Activated T-helper 2 cell treated with anti-CD3 and anti-CD28 coated beads, Interferon-gamma antibody, Interleukin-2, Interleukin-4, amounts not matched to agents 10 μg/mL and 5 μg/mL and 100 μg/mL, durations not matched to agents 14 hours and 24 hours and 36 hours (primary cell): Measurements from ENCODE around the gene N4BP2. TPM values are rescaled to one million over a fixed set of nuclear protein-coding genes. Genes with fewer than 3 reads are reported as not detected.
"Not testable (repeated sequence)": the region's sequence is repeated elsewhere in the genome, so short reads cannot be mapped to it uniquely, and the experiment has no call there.

Experiments
- DNase-seq: peaks from one replicate; pipeline ENCODE4 v3.0.0; 2021; ENCODE audit warnings: low spot score
- H3K27ac Mint-ChIP-seq: one replicate; pipeline ENCODE4 v1.8.0; 2021; ENCODE audit warnings: mixed read lengths
- H3K27me3 Mint-ChIP-seq: one replicate; pipeline ENCODE4 v1.8.0; 2021; ENCODE audit warnings: low read depth, mixed read lengths
- H3K36me3 Mint-ChIP-seq: one replicate; pipeline ENCODE4 v1.8.0; 2021; ENCODE audit warnings: low read depth, mixed read lengths
- H3K4me1 Mint-ChIP-seq: one replicate; pipeline ENCODE4 v1.8.0; 2021; ENCODE audit warnings: low read depth, mixed read lengths
- H3K4me3 Mint-ChIP-seq: one replicate; pipeline ENCODE4 v1.8.0; 2021; ENCODE audit warnings: low read depth, mild to moderate bottlenecking, moderate library complexity, mixed read lengths
- H3K9me3 Mint-ChIP-seq: one replicate; pipeline ENCODE4 v1.8.0; 2021; ENCODE audit warnings: mixed read lengths
- intact Hi-C: fragments of 100-400 bp; cut with micrococcal nuclease; formaldehyde crosslinking; loops from one replicate; pipeline ENCODE4 v1.15.1; 2023
- total RNA-seq: library from RNA; stranded (reverse); gene quantifications from 2 replicates; pipeline ENCODE4 v1.2.3, GENCODE V29; 2022

N4BP2 gene
- 23.2 and 23.8 TPM in 2 replicates for total RNA-seq

GRCh38 chr4:40056716-40057585 lies at the start of gene N4BP2:
Gene N4BP2 (plus strand): TSS chr4:40056850. CDS start chr4:40097341, 40,491 bp downstream.
- H3K4me1 Mint-ChIP-seq: peaks cover 25% of the 10 kb centered on the region
- peaks cover 13% of the 10 kb centered on the region for H3K36me3 Mint-ChIP-seq
- intact Hi-C loops: loop anchor here (2.0 to 5.0 kb wide), 5 partner anchors 65 to 705 kb away; partner anchors contain the start of gene UBE2K
- no peaks in the 10 kb centered on the region for H3K27me3 Mint-ChIP-seq
- H3K4me3 Mint-ChIP-seq: peak within 1 kb of the TSS; percentile 96
- H3K9me3 Mint-ChIP-seq: no peaks in the 10 kb centered on the region
- DNase-seq: peak; percentile 68
- peak within 1 kb of the TSS; percentile 99 for H3K27ac Mint-ChIP-seq

- intact Hi-C loops: no loop called here
- no peak for DNase-seq
- H3K27ac Mint-ChIP-seq: no peak overlapping the region
- H3K4me3 Mint-ChIP-seq: no peak overlapping the region
- H3K27me3 Mint-ChIP-seq: peaks cover 1% of the 10 kb centered on the region
- no peaks in the 10 kb centered on the region for H3K4me1 Mint-ChIP-seq
- no peaks in the 10 kb centered on the region for H3K36me3 Mint-ChIP-seq
- H3K9me3 Mint-ChIP-seq: no peaks in the 10 kb centered on the region
Observed at GRCh38 chr4:40016007-40016406, 40.6 kb upstream of the N4BP2 start.

DNA sequence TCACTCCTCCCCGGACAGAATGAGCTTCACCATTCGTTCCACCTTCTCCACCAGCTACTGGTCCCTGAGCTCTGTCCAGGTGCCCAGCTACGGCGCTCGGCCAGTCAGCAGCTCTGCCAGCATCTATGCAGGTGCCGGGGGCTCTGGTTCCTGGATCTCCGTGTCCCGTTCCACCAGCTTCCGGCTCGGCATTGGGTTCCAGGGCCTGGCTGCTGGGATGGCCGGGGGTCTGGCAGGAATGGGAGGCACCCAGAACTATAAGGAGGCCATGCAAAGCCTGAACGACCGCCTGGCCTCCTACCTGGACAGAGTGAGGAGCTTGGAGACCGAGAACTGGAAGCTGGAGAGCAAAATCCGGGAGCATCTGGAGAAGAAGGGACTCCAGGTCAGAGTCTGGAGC lies 36.4 kb upstream of the N4BP2 start:
- no peaks in the 10 kb centered on the region for H3K9me3 Mint-ChIP-seq
- DNase-seq: no peak
- peaks cover 1% of the 10 kb centered on the region for H3K27me3 Mint-ChIP-seq
- H3K36me3 Mint-ChIP-seq: no peaks in the 10 kb centered on the region
- no peak overlapping the region for H3K27ac Mint-ChIP-seq
- intact Hi-C loops: no loop called here
- H3K4me1 Mint-ChIP-seq: no peaks in the 10 kb centered on the region
- H3K4me3 Mint-ChIP-seq: no peak overlapping the region

DNA sequence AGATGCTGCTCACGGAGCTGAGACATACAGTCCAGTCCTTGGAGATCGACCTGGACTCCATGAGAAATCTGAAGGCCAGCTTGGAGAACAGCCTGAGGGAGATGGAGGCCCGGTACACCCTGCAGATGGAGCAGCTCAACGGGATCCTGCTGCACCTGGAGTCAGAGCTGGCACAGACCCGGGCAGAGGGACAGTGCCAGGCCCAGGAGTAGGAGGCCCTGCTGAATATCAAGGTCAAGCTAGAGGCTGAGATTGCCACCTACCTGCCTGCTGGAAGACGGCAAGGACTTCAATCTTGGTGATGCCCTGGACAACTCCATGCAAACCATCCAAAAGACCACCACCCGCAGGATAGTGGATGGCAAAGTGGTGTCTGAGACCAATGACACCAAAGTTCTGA lies 35.5 kb upstream of the N4BP2 start:
- intact Hi-C loops, H3K4me3 Mint-ChIP-seq, H3K27me3 Mint-ChIP-seq, H3K4me1 Mint-ChIP-seq, H3K27ac Mint-ChIP-seq, H3K9me3 Mint-ChIP-seq, H3K36me3 Mint-ChIP-seq, DNase-seq: not testable (repeated sequence)

DNA sequence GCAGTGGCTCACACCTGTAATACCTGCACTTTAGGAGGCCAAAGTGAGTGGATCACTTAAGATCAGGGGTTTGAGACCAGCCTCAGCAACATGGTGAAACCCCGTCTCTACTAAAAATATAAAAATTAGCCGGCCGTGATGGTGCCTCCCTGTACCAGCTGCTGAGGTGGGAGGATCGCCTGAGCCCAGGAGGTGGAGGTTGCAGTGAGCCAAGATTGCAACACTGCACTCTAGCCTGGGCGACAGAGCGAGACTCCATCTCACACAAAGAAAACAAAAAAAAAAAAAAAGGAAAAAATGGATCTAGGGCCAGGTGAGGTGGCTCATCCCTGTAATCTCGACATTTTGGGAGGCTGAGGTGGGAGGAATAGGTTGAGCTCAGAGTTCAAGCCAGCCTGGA lies 32.6 kb upstream of the N4BP2 start:
- intact Hi-C loops, H3K36me3 Mint-ChIP-seq, H3K4me1 Mint-ChIP-seq, DNase-seq, H3K9me3 Mint-ChIP-seq, H3K27me3 Mint-ChIP-seq, H3K4me3 Mint-ChIP-seq, H3K27ac Mint-ChIP-seq: not testable (repeated sequence)

GRCh38 chr4:40032785-40033184 lies 23.9 kb upstream of the N4BP2 start:
- Mint-ChIP-seq H3K4me3 (no peak overlapping the region), H3K27me3 (no peaks in the 10 kb centered on the region), H3K27ac (no peak overlapping the region), H3K36me3 (no peaks in the 10 kb centered on the region), H3K4me1 (peaks cover 4% of the 10 kb centered on the region), H3K9me3 (no peaks in the 10 kb centered on the region)
- no peak for DNase-seq
- intact Hi-C loops: no loop called here

GRCh38 chr4:40033613-40034012 lies 23.0 kb upstream of the N4BP2 start:
- Mint-ChIP-seq H3K4me3 (no peak overlapping the region), H3K27ac (peak overlapping the region; percentile 0), H3K9me3 (no peaks in the 10 kb centered on the region), H3K27me3 (no peaks in the 10 kb centered on the region), H3K4me1 (peaks cover 4% of the 10 kb centered on the region), H3K36me3 (no peaks in the 10 kb centered on the region)
- intact Hi-C loops: no loop called here
- DNase-seq: no peak

- H3K27me3 Mint-ChIP-seq: no peaks in the 10 kb centered on the region
- no peak overlapping the region for H3K4me3 Mint-ChIP-seq
- no peak for DNase-seq
- intact Hi-C loops: no loop called here
- H3K27ac Mint-ChIP-seq: no peak overlapping the region
- H3K9me3 Mint-ChIP-seq: no peaks in the 10 kb centered on the region
- H3K36me3 Mint-ChIP-seq: no peaks in the 10 kb centered on the region
- H3K4me1 Mint-ChIP-seq: peaks cover under 1% of the 10 kb centered on the region
Observed at GRCh38 chr4:40038977-40039376, 17.7 kb upstream of the N4BP2 start.

- Mint-ChIP-seq H3K36me3 (no peaks in the 10 kb centered on the region), H3K4me1 (peaks cover 2% of the 10 kb centered on the region), H3K27ac (no peak overlapping the region), H3K27me3 (no peaks in the 10 kb centered on the region), H3K4me3 (no peak overlapping the region), H3K9me3 (no peaks in the 10 kb centered on the region)
- intact Hi-C loops: no loop called here
- DNase-seq: no peak
Observed at GRCh38 chr4:40040908-40041307, 15.7 kb upstream of the N4BP2 start.

GRCh38 chr4:40043786-40044185 lies 12.9 kb upstream of the N4BP2 start:
- H3K27me3 Mint-ChIP-seq: no peaks in the 10 kb centered on the region
- intact Hi-C loops: no loop called here

DNA sequence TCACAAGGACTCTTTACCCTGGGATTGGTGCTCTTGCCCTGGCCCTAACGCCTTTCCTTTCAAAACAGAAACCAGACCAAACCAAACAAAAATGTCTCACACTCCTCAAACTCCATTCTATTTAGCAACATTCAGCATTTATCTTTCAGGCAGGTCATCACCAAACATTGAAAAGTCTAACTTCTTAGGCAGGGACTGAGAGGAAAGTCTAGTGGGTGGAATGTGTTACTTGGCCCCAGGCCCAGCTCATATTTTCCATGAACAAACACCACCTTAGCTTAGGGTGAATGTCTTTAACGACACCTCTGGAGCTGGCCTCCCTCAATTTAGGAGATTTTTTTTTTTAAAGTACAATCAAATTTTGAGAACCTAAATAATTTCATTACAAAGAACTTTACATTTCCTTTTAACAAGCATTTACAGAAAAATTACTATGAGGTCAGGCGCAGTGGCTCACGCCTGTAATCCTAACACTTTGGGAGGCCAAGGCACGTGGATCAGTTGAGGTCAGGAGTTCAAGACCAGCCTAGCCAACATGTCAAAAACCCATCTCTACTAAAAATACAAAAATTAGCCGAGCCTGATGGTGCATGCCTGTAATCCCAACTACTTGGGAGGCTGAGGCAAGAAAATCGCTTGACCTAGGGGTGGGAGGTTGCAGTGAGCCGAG lies 10.2 kb upstream of the N4BP2 start:
- H3K9me3 Mint-ChIP-seq: no peaks in the 10 kb centered on the region
- H3K4me3 Mint-ChIP-seq: no peak overlapping the region
- H3K27ac Mint-ChIP-seq: peak overlapping the region; percentile 89
- intact Hi-C loops: loop anchor here (1.0 kb wide), 1 partner anchor 9 kb away; no protein-coding TSS in a partner anchor
- DNase-seq: no peak
- H3K27me3 Mint-ChIP-seq: no peaks in the 10 kb centered on the region
- H3K4me1 Mint-ChIP-seq: peaks cover 11% of the 10 kb centered on the region
- no peaks in the 10 kb centered on the region for H3K36me3 Mint-ChIP-seq

More at GRCh38 chr4:40043786-40044185, 12.9 kb upstream of the N4BP2 start:
- no peak overlapping the region for H3K4me3 Mint-ChIP-seq
- DNase-seq: no peak
- peaks cover 9% of the 10 kb centered on the region for H3K4me1 Mint-ChIP-seq
- no peak overlapping the region for H3K27ac Mint-ChIP-seq
- H3K9me3 Mint-ChIP-seq: no peaks in the 10 kb centered on the region
- H3K36me3 Mint-ChIP-seq: no peaks in the 10 kb centered on the region

DNA sequence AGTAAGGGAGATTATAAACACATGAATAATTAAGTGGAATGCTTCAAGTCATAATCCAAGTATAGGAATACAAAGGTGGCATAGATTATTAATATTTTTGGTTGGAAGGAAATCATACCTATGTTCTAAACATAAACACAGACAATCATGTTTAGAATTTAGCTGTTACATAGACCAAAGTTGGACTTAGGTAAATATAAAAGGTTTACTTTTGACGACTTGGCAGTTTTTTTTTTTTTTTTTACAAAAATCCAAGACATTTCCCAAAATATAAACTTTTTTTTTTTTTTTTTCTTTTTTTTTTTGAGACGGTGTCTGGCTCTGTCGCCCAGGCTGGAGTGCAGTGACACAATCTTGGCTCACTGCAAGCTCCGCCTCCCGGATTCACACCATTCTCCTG lies 3.5 kb upstream of the N4BP2 start:
- Mint-ChIP-seq H3K4me3 (no peak overlapping the region), H3K9me3 (no peaks in the 10 kb centered on the region), H3K27ac (no peak overlapping the region), H3K36me3 (peaks cover 2% of the 10 kb centered on the region), H3K4me1 (peaks cover 15% of the 10 kb centered on the region), H3K27me3 (no peaks in the 10 kb centered on the region)
- intact Hi-C loops: no loop called here
- DNase-seq: no peak

- Mint-ChIP-seq H3K27ac (peak overlapping the region; percentile 99), H3K27me3 (no peaks in the 10 kb centered on the region), H3K4me3 (peak overlapping the region; percentile 96), H3K36me3 (peaks cover 11% of the 10 kb centered on the region), H3K9me3 (no peaks in the 10 kb centered on the region), H3K4me1 (peaks cover 25% of the 10 kb centered on the region)
- DNase-seq: no peak
- intact Hi-C loops: loop anchor here (1.0 to 5.0 kb wide), 8 partner anchors 9 to 703 kb away; partner anchors contain the start of genes PDS5A and UBE2K
Observed at GRCh38 chr4:40055511-40055862, 1.2 kb upstream of the N4BP2 start.
